ENCODE results near the gene IL1RAPL2. TPM values are rescaled to one million over a fixed set of nuclear protein-coding genes. Genes with fewer than 3 reads are reported as not detected.

IL1RAPL2 gene
- total RNA-seq, 2 donors from 2014 or later: not detected

GRCh38 chrX:105543283-105543682 lies 977.3 kb downstream of the IL1RAPL2 start:
- Mint-ChIP-seq H3K27me3 (no peaks in the 10 kb centered on the region), H3K36me3 (ENCODE audit: low read depth) (no peaks in the 10 kb centered on the region), H3K4me3 (no peak overlapping the region), H3K27ac (no peak overlapping the region), H3K4me1 (no peaks in the 10 kb centered on the region), H3K9me3 (peaks cover 6% of the 10 kb centered on the region)
- ATAC-seq (replicated peaks): no peak

GRCh38 chrX:105550043-105550663 lies 984.2 kb downstream of the IL1RAPL2 start:
- Mint-ChIP-seq H3K36me3 (ENCODE audit: low read depth) (no peaks in the 10 kb centered on the region), H3K9me3 (peaks cover 3% of the 10 kb centered on the region), H3K4me3 (no peak overlapping the region), H3K27me3 (no peaks in the 10 kb centered on the region), H3K27ac (no peak overlapping the region), H3K4me1 (no peaks in the 10 kb centered on the region)
- no peak for ATAC-seq (replicated peaks)

GRCh38 chrX:105552395-105552794 lies 986.4 kb downstream of the IL1RAPL2 start:
- Mint-ChIP-seq H3K9me3 (no peaks in the 10 kb centered on the region), H3K27ac (no peak overlapping the region), H3K4me3 (no peak overlapping the region), H3K27me3 (no peaks in the 10 kb centered on the region), H3K36me3 (ENCODE audit: low read depth) (no peaks in the 10 kb centered on the region), H3K4me1 (no peaks in the 10 kb centered on the region)
- no peak for ATAC-seq (replicated peaks)

GRCh38 chrX:105553118-105553517 lies 987.1 kb downstream of the IL1RAPL2 start:
- Mint-ChIP-seq H3K27me3 (no peaks in the 10 kb centered on the region), H3K27ac (no peak overlapping the region), H3K4me3 (no peak overlapping the region), H3K36me3 (ENCODE audit: low read depth) (no peaks in the 10 kb centered on the region), H3K4me1 (no peaks in the 10 kb centered on the region), H3K9me3 (no peaks in the 10 kb centered on the region)
- no peak for ATAC-seq (replicated peaks)

GRCh38 chrX:105564501-105564900 lies 998.5 kb downstream of the IL1RAPL2 start:
- Mint-ChIP-seq H3K4me3 (no peak overlapping the region), H3K27ac (no peak overlapping the region), H3K27me3 (no peaks in the 10 kb centered on the region), H3K4me1 (no peaks in the 10 kb centered on the region), H3K36me3 (ENCODE audit: low read depth) (no peaks in the 10 kb centered on the region), H3K9me3 (peaks cover 6% of the 10 kb centered on the region)
- no peak for ATAC-seq (replicated peaks)

GRCh38 chrX:105565856-105566255 lies 999.9 kb downstream of the IL1RAPL2 start:
- Mint-ChIP-seq H3K9me3 (peaks cover 6% of the 10 kb centered on the region), H3K4me1 (no peaks in the 10 kb centered on the region), H3K4me3 (no peak overlapping the region), H3K27me3 (no peaks in the 10 kb centered on the region), H3K36me3 (ENCODE audit: low read depth) (no peaks in the 10 kb centered on the region), H3K27ac (no peak overlapping the region)
- ATAC-seq (replicated peaks): no peak

- Mint-ChIP-seq H3K9me3 (peaks cover 6% of the 10 kb centered on the region), H3K4me1 (no peaks in the 10 kb centered on the region), H3K36me3 (ENCODE audit: low read depth) (no peaks in the 10 kb centered on the region), H3K27ac (no peak overlapping the region), H3K4me3 (no peak overlapping the region), H3K27me3 (no peaks in the 10 kb centered on the region)
- no peak for ATAC-seq (replicated peaks)
These were observed 1001.1 kb downstream of the IL1RAPL2 start for GRCh38 chrX:105567082-105567481.

GRCh38 chrX:105608745-105609144 lies 1042.7 kb downstream of the IL1RAPL2 start:
- no peaks in the 10 kb centered on the region for H3K9me3 Mint-ChIP-seq
- H3K4me1 Mint-ChIP-seq: no peaks in the 10 kb centered on the region
- H3K27me3 Mint-ChIP-seq: no peaks in the 10 kb centered on the region
- H3K36me3 Mint-ChIP-seq (ENCODE audit: low read depth): no peaks in the 10 kb centered on the region
- no peak overlapping the region for H3K4me3 Mint-ChIP-seq
- no peak for ATAC-seq (replicated peaks)
- H3K27ac Mint-ChIP-seq: no peak overlapping the region

GRCh38 chrX:105609530-105609929 lies 1043.5 kb downstream of the IL1RAPL2 start:
- H3K9me3 Mint-ChIP-seq: no peaks in the 10 kb centered on the region
- no peak overlapping the region for H3K4me3 Mint-ChIP-seq
- ATAC-seq (replicated peaks): no peak
- H3K36me3 Mint-ChIP-seq (ENCODE audit: low read depth): no peaks in the 10 kb centered on the region
- no peak overlapping the region for H3K27ac Mint-ChIP-seq
- H3K27me3 Mint-ChIP-seq: no peaks in the 10 kb centered on the region
- H3K4me1 Mint-ChIP-seq: no peaks in the 10 kb centered on the region

GRCh38 chrX:105610411-105610810 lies 1044.4 kb downstream of the IL1RAPL2 start:
- H3K9me3 Mint-ChIP-seq: no peaks in the 10 kb centered on the region
- H3K4me1 Mint-ChIP-seq: no peaks in the 10 kb centered on the region
- no peaks in the 10 kb centered on the region for H3K27me3 Mint-ChIP-seq
- no peak overlapping the region for H3K4me3 Mint-ChIP-seq
- H3K27ac Mint-ChIP-seq: no peak overlapping the region
- H3K36me3 Mint-ChIP-seq (ENCODE audit: low read depth): no peaks in the 10 kb centered on the region
- no peak for ATAC-seq (replicated peaks)

GRCh38 chrX:105618393-105619101 lies 1052.5 kb downstream of the IL1RAPL2 start:
- Mint-ChIP-seq H3K36me3 (ENCODE audit: low read depth) (no peaks in the 10 kb centered on the region), H3K27me3 (no peaks in the 10 kb centered on the region), H3K4me1 (no peaks in the 10 kb centered on the region), H3K9me3 (no peaks in the 10 kb centered on the region), H3K4me3 (no peak overlapping the region), H3K27ac (no peak overlapping the region)
- no peak for ATAC-seq (replicated peaks)

- H3K36me3 Mint-ChIP-seq (ENCODE audit: low read depth): no peaks in the 10 kb centered on the region
- no peaks in the 10 kb centered on the region for H3K4me1 Mint-ChIP-seq
- H3K9me3 Mint-ChIP-seq: peaks cover 7% of the 10 kb centered on the region
- ATAC-seq (replicated peaks): no peak
- no peak overlapping the region for H3K27ac Mint-ChIP-seq
- no peaks in the 10 kb centered on the region for H3K27me3 Mint-ChIP-seq
- no peak overlapping the region for H3K4me3 Mint-ChIP-seq
These were observed 1068.2 kb downstream of the IL1RAPL2 start for GRCh38 chrX:105634180-105634579.

- no peak overlapping the region for H3K4me3 Mint-ChIP-seq
- H3K4me1 Mint-ChIP-seq: no peaks in the 10 kb centered on the region
- ATAC-seq (replicated peaks): no peak
- no peaks in the 10 kb centered on the region for H3K27me3 Mint-ChIP-seq
- peaks cover 7% of the 10 kb centered on the region for H3K9me3 Mint-ChIP-seq
- no peaks in the 10 kb centered on the region for H3K36me3 Mint-ChIP-seq (ENCODE audit: low read depth)
- no peak overlapping the region for H3K27ac Mint-ChIP-seq
These were observed 1069.8 kb downstream of the IL1RAPL2 start for GRCh38 chrX:105635794-105636193.

GRCh38 chrX:105636667-105637066 lies 1070.7 kb downstream of the IL1RAPL2 start:
- Mint-ChIP-seq H3K36me3 (ENCODE audit: low read depth) (no peaks in the 10 kb centered on the region), H3K4me3 (no peak overlapping the region), H3K9me3 (peaks cover 7% of the 10 kb centered on the region), H3K4me1 (no peaks in the 10 kb centered on the region), H3K27ac (no peak overlapping the region), H3K27me3 (no peaks in the 10 kb centered on the region)
- ATAC-seq (replicated peaks): no peak

GRCh38 chrX:105645667-105646357 lies 1079.8 kb downstream of the IL1RAPL2 start:
- Mint-ChIP-seq H3K36me3 (ENCODE audit: low read depth) (no peaks in the 10 kb centered on the region), H3K9me3 (no peaks in the 10 kb centered on the region), H3K4me1 (no peaks in the 10 kb centered on the region), H3K27me3 (no peaks in the 10 kb centered on the region), H3K27ac (no peak overlapping the region), H3K4me3 (no peak overlapping the region)
- ATAC-seq (replicated peaks): no peak
